Measurements from ENCODE around the gene SVIL.
A peak's percentile ranks its signal among the peaks of the same experiment; 100 is the strongest.

Gene SVIL

GRCh38 chr10:29649561-29650551 lies 15.1 kb upstream of the SVIL start:
- Histone ChIP-seq H3K36me3 (ENCODE audit: insufficient read depth, low read length) (peaks cover 5% of the 10 kb centered on the region), H2AFZ (ENCODE audit: low read length, unreplicated experiment) (no peak overlapping the region), H3K4me1 (ENCODE audit: control insufficient read depth, insufficient read depth, low read length, unreplicated experiment) (peaks cover 52% of the 10 kb centered on the region), H3K79me2 (ENCODE audit: control insufficient read depth, insufficient read depth, low read length, unreplicated experiment) (no peaks in the 10 kb centered on the region), H3K27ac (ENCODE audit: low read depth, low read length) (peak overlapping the region; percentile 87), H3K27me3 (ENCODE audit: insufficient read depth, low read length) (no peaks in the 10 kb centered on the region), H3K4me3 (ENCODE audit: low read depth, low read length) (peak overlapping the region; percentile 2; the same call in 1 of the 2 replicates)

- Histone ChIP-seq H2AFZ (ENCODE audit: low read length, unreplicated experiment) (no peak overlapping the region), H3K79me2 (ENCODE audit: control insufficient read depth, insufficient read depth, low read length, unreplicated experiment) (peaks cover 8% of the 10 kb centered on the region), H3K27ac (ENCODE audit: low read depth, low read length) (peak overlapping the region; percentile 87), H3K36me3 (ENCODE audit: insufficient read depth, low read length) (peaks cover 7% of the 10 kb centered on the region), H3K4me1 (ENCODE audit: control insufficient read depth, insufficient read depth, low read length, unreplicated experiment) (peaks cover 61% of the 10 kb centered on the region), H3K4me3 (ENCODE audit: low read depth, low read length) (0 out of 2 replicates have a peak overlapping the region, but pooled peaks have one; percentile 2), H3K27me3 (ENCODE audit: insufficient read depth, low read length) (no peaks in the 10 kb centered on the region)
These were observed 14.2 kb upstream of the SVIL start for GRCh38 chr10:29648983-29649268.

GRCh38 chr10:29648114-29648982 lies 13.6 kb upstream of the SVIL start:
- peak overlapping the region; percentile 87 for H3K27ac ChIP-seq (ENCODE audit: low read depth, low read length)
- no peak overlapping the region for H2AFZ ChIP-seq (ENCODE audit: low read length, unreplicated experiment)
- H3K79me2 ChIP-seq (ENCODE audit: control insufficient read depth, insufficient read depth, low read length, unreplicated experiment): peaks cover 14% of the 10 kb centered on the region
- no peaks in the 10 kb centered on the region for H3K27me3 ChIP-seq (ENCODE audit: insufficient read depth, low read length)
- peaks cover 10% of the 10 kb centered on the region; the same call in 1 of the 2 replicates for H3K36me3 ChIP-seq (ENCODE audit: insufficient read depth, low read length)
- H3K4me3 ChIP-seq (ENCODE audit: low read depth, low read length): peak overlapping the region; percentile 65
- peaks cover 66% of the 10 kb centered on the region for H3K4me1 ChIP-seq (ENCODE audit: control insufficient read depth, insufficient read depth, low read length, unreplicated experiment)

DNA sequence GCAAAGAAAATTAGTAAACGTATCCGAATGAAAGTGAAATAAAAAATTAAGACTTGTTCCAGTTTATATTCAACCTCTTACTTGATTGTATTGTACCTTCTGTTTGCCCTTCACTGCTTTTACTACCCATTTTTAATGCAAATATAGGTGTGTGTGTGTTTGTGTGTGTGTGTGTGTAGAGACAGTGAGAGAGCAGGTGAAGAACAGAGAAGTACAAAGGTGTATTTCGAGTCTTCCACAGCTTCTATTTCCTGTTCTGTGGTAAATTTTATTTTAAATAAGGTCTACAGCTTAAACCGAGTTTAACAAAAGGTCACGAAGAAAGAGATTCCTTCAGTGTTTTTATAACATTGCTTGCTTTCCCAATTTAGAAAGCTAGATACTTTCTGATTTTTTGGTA lies 12.7 kb upstream of the SVIL start:
- Histone ChIP-seq H3K4me3 (ENCODE audit: low read depth, low read length) (peak overlapping the region; percentile 65), H3K79me2 (ENCODE audit: control insufficient read depth, insufficient read depth, low read length, unreplicated experiment) (peaks cover 20% of the 10 kb centered on the region), H3K36me3 (ENCODE audit: insufficient read depth, low read length) (peaks cover 8% of the 10 kb centered on the region; the same call in 1 of the 2 replicates), H3K27me3 (ENCODE audit: insufficient read depth, low read length) (no peaks in the 10 kb centered on the region), H3K4me1 (ENCODE audit: control insufficient read depth, insufficient read depth, low read length, unreplicated experiment) (peaks cover 75% of the 10 kb centered on the region), H2AFZ (ENCODE audit: low read length, unreplicated experiment) (no peak overlapping the region), H3K27ac (ENCODE audit: low read depth, low read length) (peak overlapping the region; percentile 87)

DNA sequence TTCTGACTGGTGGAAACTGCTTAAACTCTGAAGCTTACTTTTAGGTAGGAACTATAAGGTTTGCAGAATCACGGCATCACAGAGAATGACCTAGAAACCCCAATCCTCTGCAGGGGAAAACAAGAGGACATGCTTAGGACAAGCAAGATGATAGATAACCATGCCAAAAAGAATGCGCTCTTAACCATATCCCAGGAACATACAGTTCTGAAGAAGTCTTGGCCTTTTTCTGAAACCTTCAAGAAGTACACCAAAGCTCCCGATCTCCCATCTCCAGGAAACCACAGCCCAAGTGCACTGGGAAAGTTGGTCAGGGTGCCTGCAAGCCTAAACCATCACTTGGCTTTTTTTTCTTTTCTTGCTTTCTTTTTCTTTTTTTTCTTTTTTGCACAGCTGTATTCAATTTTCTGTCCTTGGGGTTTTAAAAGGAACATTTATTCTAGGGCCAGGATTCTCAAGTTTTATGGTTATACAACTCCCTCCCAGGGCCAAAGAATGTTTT lies 12.2 kb upstream of the SVIL start:
- peak overlapping the region; percentile 65 for H3K4me3 ChIP-seq (ENCODE audit: low read depth, low read length)
- peaks cover 21% of the 10 kb centered on the region for H3K79me2 ChIP-seq (ENCODE audit: control insufficient read depth, insufficient read depth, low read length, unreplicated experiment)
- peaks cover 6% of the 10 kb centered on the region; the same call in 1 of the 2 replicates for H3K36me3 ChIP-seq (ENCODE audit: insufficient read depth, low read length)
- H3K27me3 ChIP-seq (ENCODE audit: insufficient read depth, low read length): no peaks in the 10 kb centered on the region
- peaks cover 77% of the 10 kb centered on the region for H3K4me1 ChIP-seq (ENCODE audit: control insufficient read depth, insufficient read depth, low read length, unreplicated experiment)
- no peak overlapping the region for H2AFZ ChIP-seq (ENCODE audit: low read length, unreplicated experiment)
- peak overlapping the region; percentile 87 for H3K27ac ChIP-seq (ENCODE audit: low read depth, low read length)

GRCh38 chr10:29646238-29646902 lies 11.6 kb upstream of the SVIL start:
- no peak overlapping the region for H2AFZ ChIP-seq (ENCODE audit: low read length, unreplicated experiment)
- H3K27ac ChIP-seq (ENCODE audit: low read depth, low read length): peak overlapping the region; percentile 87
- peak overlapping the region; percentile 65 for H3K4me3 ChIP-seq (ENCODE audit: low read depth, low read length)
- no peaks in the 10 kb centered on the region for H3K27me3 ChIP-seq (ENCODE audit: insufficient read depth, low read length)
- peaks cover 77% of the 10 kb centered on the region for H3K4me1 ChIP-seq (ENCODE audit: control insufficient read depth, insufficient read depth, low read length, unreplicated experiment)
- H3K36me3 ChIP-seq (ENCODE audit: insufficient read depth, low read length): peaks cover 6% of the 10 kb centered on the region; the same call in 1 of the 2 replicates
- H3K79me2 ChIP-seq (ENCODE audit: control insufficient read depth, insufficient read depth, low read length, unreplicated experiment): peaks cover 25% of the 10 kb centered on the region

DNA sequence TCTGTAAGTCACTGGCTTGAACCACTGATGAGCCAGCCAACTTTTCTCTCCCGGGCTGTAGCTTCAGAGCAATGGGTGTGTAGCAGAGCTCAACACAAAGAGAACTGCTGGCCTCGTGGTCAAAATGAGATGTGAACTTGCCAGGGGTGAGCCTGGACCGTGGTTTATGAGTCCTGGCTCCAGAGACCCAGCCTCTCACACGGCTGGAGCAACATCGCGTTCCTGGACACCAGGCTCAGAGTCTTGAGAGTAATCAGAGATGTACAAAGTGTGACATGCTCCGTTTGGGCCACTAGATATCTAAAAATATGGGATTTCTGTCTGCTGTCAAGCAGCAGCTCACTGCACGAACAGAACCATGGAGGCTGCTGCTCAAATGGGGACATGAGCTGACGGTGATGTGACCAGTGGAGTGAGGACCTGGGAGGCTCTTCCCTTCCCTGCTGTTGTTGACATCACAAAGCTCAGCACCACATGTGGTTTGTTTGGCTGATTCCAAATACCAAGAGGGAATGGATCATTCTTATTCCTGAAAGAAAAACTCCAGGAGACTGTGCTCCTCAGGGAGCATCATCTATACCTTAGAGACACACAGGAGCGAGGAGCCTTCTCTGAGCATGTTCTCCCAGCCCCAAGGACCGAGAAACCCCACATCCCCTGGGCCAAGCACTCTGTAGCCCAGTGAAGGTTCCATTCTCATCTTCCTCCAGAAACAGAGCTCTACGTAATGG lies 9.2 kb upstream of the SVIL start:
- H3K4me1 ChIP-seq (ENCODE audit: control insufficient read depth, insufficient read depth, low read length, unreplicated experiment): peaks cover 61% of the 10 kb centered on the region
- peaks cover 6% of the 10 kb centered on the region; the same call in 1 of the 2 replicates for H3K36me3 ChIP-seq (ENCODE audit: insufficient read depth, low read length)
- H2AFZ ChIP-seq (ENCODE audit: low read length, unreplicated experiment): no peak overlapping the region
- H3K4me3 ChIP-seq (ENCODE audit: low read depth, low read length): no peak overlapping the region
- peaks cover 28% of the 10 kb centered on the region for H3K79me2 ChIP-seq (ENCODE audit: control insufficient read depth, insufficient read depth, low read length, unreplicated experiment)
- H3K27ac ChIP-seq (ENCODE audit: low read depth, low read length): peak overlapping the region; percentile 45
- H3K27me3 ChIP-seq (ENCODE audit: insufficient read depth, low read length): no peaks in the 10 kb centered on the region

GRCh38 chr10:29642990-29643389 lies 8.2 kb upstream of the SVIL start:
- Histone ChIP-seq H3K79me2 (ENCODE audit: control insufficient read depth, insufficient read depth, low read length, unreplicated experiment) (peaks cover 28% of the 10 kb centered on the region), H3K27ac (ENCODE audit: low read depth, low read length) (peak overlapping the region; percentile 45), H3K4me3 (ENCODE audit: low read depth, low read length) (no peak overlapping the region)

DNA sequence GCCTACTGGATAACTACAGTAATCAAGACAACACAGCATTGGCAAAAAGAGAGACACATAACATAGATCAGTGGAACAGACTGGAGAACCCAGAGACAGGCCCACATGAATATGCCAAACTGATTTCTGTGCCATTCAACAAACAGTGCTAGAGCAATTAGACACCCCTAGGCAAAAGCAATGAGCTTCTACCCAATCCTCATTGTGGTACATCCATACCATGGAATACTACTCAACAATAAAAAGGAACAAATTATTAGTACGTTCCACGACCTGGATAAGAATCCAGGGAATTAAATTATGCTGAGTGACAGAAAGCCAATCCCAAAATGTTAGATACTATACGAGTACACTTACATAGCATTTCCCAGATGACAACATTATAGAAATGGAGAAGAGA lies 2.8 kb upstream of the SVIL start:
- Histone ChIP-seq H3K4me1 (ENCODE audit: control insufficient read depth, insufficient read depth, low read length, unreplicated experiment) (peaks cover 41% of the 10 kb centered on the region), H2AFZ (ENCODE audit: low read length, unreplicated experiment) (no peak overlapping the region), H3K27ac (ENCODE audit: low read depth, low read length) (0 out of 2 replicates have a peak overlapping the region, but pooled peaks have one; percentile 91), H3K27me3 (ENCODE audit: insufficient read depth, low read length) (no peaks in the 10 kb centered on the region), H3K4me3 (ENCODE audit: low read depth, low read length) (no peak overlapping the region), H3K36me3 (ENCODE audit: insufficient read depth, low read length) (peaks cover 4% of the 10 kb centered on the region; the same call in 1 of the 2 replicates), H3K79me2 (ENCODE audit: control insufficient read depth, insufficient read depth, low read length, unreplicated experiment) (peaks cover 34% of the 10 kb centered on the region)

More at GRCh38 chr10:29642990-29643389, 8.2 kb upstream of the SVIL start:
- H3K36me3 ChIP-seq (ENCODE audit: insufficient read depth, low read length): peaks cover 6% of the 10 kb centered on the region; the same call in 1 of the 2 replicates
- no peaks in the 10 kb centered on the region for H3K27me3 ChIP-seq (ENCODE audit: insufficient read depth, low read length)
- peaks cover 52% of the 10 kb centered on the region for H3K4me1 ChIP-seq (ENCODE audit: control insufficient read depth, insufficient read depth, low read length, unreplicated experiment)
- no peak overlapping the region for H2AFZ ChIP-seq (ENCODE audit: low read length, unreplicated experiment)

Data from ACC112 (cell line).